Memory B cell (primary cell): ENCODE data around the gene PPM1H.
"Not testable (repeated sequence)": the region's sequence is repeated elsewhere in the genome, so short reads cannot be mapped to it uniquely, and the experiment has no call there.

ENCODE experiments used
- ATAC-seq: fragments of 150-1000 bp; cut with Tn5 transposase; 2 replicates; pipeline ENCODE4 v1.10.0; 2021; ENCODE audit warnings: low read depth, mild to moderate bottlenecking, moderate library complexity
- DNase-seq, 2 donors: peaks; one replicate each; pipeline ENCODE4 v3.0.0; 2022; ENCODE audit warnings: low spot score in 2 of 2
- H3K27ac Mint-ChIP-seq: one replicate; pipeline ENCODE4 v1.8.0; 2022; ENCODE audit warnings: mild to moderate bottlenecking, moderate library complexity, mixed read lengths
- H3K27me3 Mint-ChIP-seq: one replicate; pipeline ENCODE4 v1.8.0; 2022; ENCODE audit warnings: mixed read lengths
- H3K36me3 Mint-ChIP-seq: one replicate; pipeline ENCODE4 v1.8.0; 2022; ENCODE audit warnings: mild to moderate bottlenecking, mixed read lengths
- H3K4me1 Mint-ChIP-seq: one replicate; pipeline ENCODE4 v1.8.0; 2022; ENCODE audit warnings: mixed read lengths
- H3K4me3 Mint-ChIP-seq: one replicate; pipeline ENCODE4 v1.8.0; 2022; ENCODE audit warnings: mild to moderate bottlenecking, moderate library complexity, mixed read lengths
- H3K9me3 Mint-ChIP-seq: one replicate; pipeline ENCODE4 v1.8.0; 2022; ENCODE audit warnings: mixed read lengths

The PPM1H gene

GRCh38 chr12:62676521-62677307, 258.2 kb downstream of the PPM1H start:
- no peak for ATAC-seq
- H3K27me3 Mint-ChIP-seq: peaks cover 3% of the 10 kb centered on the region
- no peak overlapping the region for H3K4me3 Mint-ChIP-seq
- H3K9me3 Mint-ChIP-seq: no peaks in the 10 kb centered on the region
- no peak for DNase-seq
- no peaks in the 10 kb centered on the region for H3K36me3 Mint-ChIP-seq
- peaks cover 3% of the 10 kb centered on the region for H3K4me1 Mint-ChIP-seq
- no peak overlapping the region for H3K27ac Mint-ChIP-seq

GRCh38 chr12:62673028-62673815, 261.7 kb downstream of the PPM1H start:
- ATAC-seq: no peak
- Mint-ChIP-seq H3K27me3 (peaks cover 2% of the 10 kb centered on the region), H3K36me3 (no peaks in the 10 kb centered on the region), H3K9me3 (no peaks in the 10 kb centered on the region), H3K4me3 (no peak overlapping the region), H3K4me1 (no peaks in the 10 kb centered on the region), H3K27ac (no peak overlapping the region)
- no peak for DNase-seq

GRCh38 chr12:62670986-62671720, 263.8 kb downstream of the PPM1H start:
- DNase-seq: no peak
- Mint-ChIP-seq H3K36me3 (no peaks in the 10 kb centered on the region), H3K9me3 (no peaks in the 10 kb centered on the region), H3K27ac (no peak overlapping the region), H3K4me3 (no peak overlapping the region), H3K4me1 (no peaks in the 10 kb centered on the region), H3K27me3 (peaks cover 2% of the 10 kb centered on the region)
- ATAC-seq: no peak

- H3K4me1 Mint-ChIP-seq: no peaks in the 10 kb centered on the region
- no peaks in the 10 kb centered on the region for H3K9me3 Mint-ChIP-seq
- H3K27ac Mint-ChIP-seq: no peak overlapping the region
- ATAC-seq: no peak
- no peaks in the 10 kb centered on the region for H3K36me3 Mint-ChIP-seq
- DNase-seq: no peak
- H3K27me3 Mint-ChIP-seq: peaks cover 2% of the 10 kb centered on the region
- H3K4me3 Mint-ChIP-seq: no peak overlapping the region
These were observed 266.2 kb downstream of the PPM1H start for GRCh38 chr12:62668782-62669181.

- not testable (repeated sequence) for H3K36me3 Mint-ChIP-seq, H3K27ac Mint-ChIP-seq, ATAC-seq, DNase-seq, H3K27me3 Mint-ChIP-seq, H3K9me3 Mint-ChIP-seq, H3K4me1 Mint-ChIP-seq, H3K4me3 Mint-ChIP-seq
These were observed 270.0 kb downstream of the PPM1H start for GRCh38 chr12:62664951-62665350.

- H3K9me3 Mint-ChIP-seq: no peaks in the 10 kb centered on the region
- H3K27me3 Mint-ChIP-seq: peaks cover 4% of the 10 kb centered on the region
- H3K4me3 Mint-ChIP-seq: no peak overlapping the region
- no peak for ATAC-seq
- H3K36me3 Mint-ChIP-seq: no peaks in the 10 kb centered on the region
- H3K4me1 Mint-ChIP-seq: no peaks in the 10 kb centered on the region
- DNase-seq: no peak
- no peak overlapping the region for H3K27ac Mint-ChIP-seq
These were observed 274.2 kb downstream of the PPM1H start for GRCh38 chr12:62660756-62661155.

GRCh38 chr12:62659453-62660295, 275.3 kb downstream of the PPM1H start:
- ATAC-seq (no peak), DNase-seq (no peak)
- Mint-ChIP-seq H3K36me3 (no peaks in the 10 kb centered on the region), H3K4me1 (no peaks in the 10 kb centered on the region), H3K9me3 (no peaks in the 10 kb centered on the region), H3K27ac (no peak overlapping the region), H3K4me3 (no peak overlapping the region), H3K27me3 (peaks cover 6% of the 10 kb centered on the region)

- H3K27ac Mint-ChIP-seq: no peak overlapping the region
- no peaks in the 10 kb centered on the region for H3K36me3 Mint-ChIP-seq
- no peaks in the 10 kb centered on the region for H3K4me1 Mint-ChIP-seq
- peaks cover 10% of the 10 kb centered on the region for H3K27me3 Mint-ChIP-seq
- H3K9me3 Mint-ChIP-seq: no peaks in the 10 kb centered on the region
- DNase-seq (no peak), ATAC-seq (no peak)
- no peak overlapping the region for H3K4me3 Mint-ChIP-seq
These were observed 276.0 kb downstream of the PPM1H start for GRCh38 chr12:62658910-62659309.

- H3K27me3 Mint-ChIP-seq: peaks cover 10% of the 10 kb centered on the region
- H3K4me3 Mint-ChIP-seq: no peak overlapping the region
- no peaks in the 10 kb centered on the region for H3K4me1 Mint-ChIP-seq
- H3K27ac Mint-ChIP-seq: no peak overlapping the region
- DNase-seq (no peak), ATAC-seq (no peak)
- no peaks in the 10 kb centered on the region for H3K9me3 Mint-ChIP-seq
- H3K36me3 Mint-ChIP-seq: no peaks in the 10 kb centered on the region
These were observed 277.7 kb downstream of the PPM1H start for GRCh38 chr12:62657363-62657632.

GRCh38 chr12:62656591-62657362, 278.2 kb downstream of the PPM1H start:
- Mint-ChIP-seq H3K4me1 (no peaks in the 10 kb centered on the region), H3K27ac (no peak overlapping the region)

GRCh38 chr12:62655666-62656151, 279.2 kb downstream of the PPM1H start:
- Mint-ChIP-seq H3K27ac (no peak overlapping the region), H3K36me3 (no peaks in the 10 kb centered on the region), H3K4me1 (peaks cover 3% of the 10 kb centered on the region), H3K27me3 (peaks cover 10% of the 10 kb centered on the region), H3K4me3 (no peak overlapping the region), H3K9me3 (no peaks in the 10 kb centered on the region)
- no peak for ATAC-seq
- DNase-seq: no peak

More at GRCh38 chr12:62656591-62657362, 278.2 kb downstream of the PPM1H start:
- Mint-ChIP-seq H3K4me3 (no peak overlapping the region), H3K27me3 (peaks cover 10% of the 10 kb centered on the region), H3K9me3 (no peaks in the 10 kb centered on the region), H3K36me3 (no peaks in the 10 kb centered on the region)
- ATAC-seq: no peak
- DNase-seq: no peak

GRCh38 chr12:62654326-62655241, 280.4 kb downstream of the PPM1H start:
- Mint-ChIP-seq H3K9me3 (no peaks in the 10 kb centered on the region), H3K27ac (no peak overlapping the region), H3K4me1 (peaks cover 3% of the 10 kb centered on the region), H3K27me3 (peaks cover 10% of the 10 kb centered on the region), H3K4me3 (no peak overlapping the region), H3K36me3 (no peaks in the 10 kb centered on the region)
- ATAC-seq (no peak), DNase-seq (no peak)
